Measurements from ENCODE around the gene ZCCHC2. TPM values are rescaled to one million over a fixed set of nuclear protein-coding genes. Genes with fewer than 3 reads are reported as not detected.

Gene ZCCHC2
- total and polyA plus RNA-seq, 2 of the 13 experiments (the other 11 are each of a cell fraction or from before 2014, with no cell fraction given): 62.5 to 76.1 TPM

DNA sequence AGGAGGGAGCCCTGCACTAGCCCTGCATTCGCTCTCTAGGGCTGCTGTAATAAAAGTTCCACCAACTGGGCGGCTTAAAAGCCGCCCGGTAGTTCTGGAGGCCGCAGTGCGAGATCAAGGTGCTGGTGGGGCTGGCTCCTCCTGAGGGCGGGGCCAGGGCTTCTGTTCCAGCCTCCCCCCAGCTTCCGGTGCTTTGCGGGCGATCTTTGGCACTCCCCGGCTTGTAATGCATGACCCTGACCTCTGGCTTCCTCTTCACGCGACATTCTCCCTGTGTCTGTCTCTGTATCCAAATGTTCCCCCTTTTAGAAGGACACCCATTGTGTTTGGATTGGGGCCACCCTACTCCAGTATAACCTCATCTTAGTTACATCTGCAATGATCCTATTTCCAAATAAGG is 84.5 kb downstream of the ZCCHC2 start (continued):
- TF ChIP-seq ZNF7 (CRISPR knock-in tag; IDR thresholded peaks at IDR 0.05) (0 out of 2 replicates have a peak, but pooled peaks have one; percentile 26), KDM1A (CRISPR knock-in tag; IDR thresholded peaks at IDR 0.05) (no peak), MED8 (CRISPR knock-in tag; IDR thresholded peaks at IDR 0.05; ENCODE audit: insufficient replicate concordance) (no peak), ZNF569 (CRISPR knock-in tag; IDR thresholded peaks at IDR 0.05; ENCODE audit: borderline replicate concordance) (no peak), SSRP1 (CRISPR knock-in tag; IDR thresholded peaks at IDR 0.05) (no peak), MBNL3 (CRISPR knock-in tag; conservative IDR thresholded peaks at IDR 0.05) (no peak), ZNF614 (CRISPR knock-in tag; IDR thresholded peaks at IDR 0.05; ENCODE audit: borderline replicate concordance) (no peak), SAFB2 (CRISPR knock-in tag; IDR thresholded peaks at IDR 0.05; ENCODE audit: borderline replicate concordance, low read depth) (no peak), ZKSCAN1 (IDR thresholded peaks at IDR 0.05; ENCODE audit: low read length) (no peak), YY1 (IDR thresholded peaks at IDR 0.05; ENCODE audit: insufficient read depth, insufficient replicate concordance, low read depth, low read length) (no peak), ZNF510 (CRISPR knock-in tag; IDR thresholded peaks at IDR 0.05; ENCODE audit: low read depth) (no peak), ZNF354B (CRISPR knock-in tag; IDR thresholded peaks at IDR 0.05) (no peak), YEATS2 (CRISPR knock-in tag; IDR thresholded peaks at IDR 0.05; ENCODE audit: borderline replicate concordance) (no peak), FOXC1 (CRISPR knock-in tag; IDR thresholded peaks at IDR 0.05; ENCODE audit: borderline replicate concordance) (no peak), ZNF263 (CRISPR knock-in tag; IDR thresholded peaks at IDR 0.05) (no peak)
- TF ChIP-seq, protein P1, sequence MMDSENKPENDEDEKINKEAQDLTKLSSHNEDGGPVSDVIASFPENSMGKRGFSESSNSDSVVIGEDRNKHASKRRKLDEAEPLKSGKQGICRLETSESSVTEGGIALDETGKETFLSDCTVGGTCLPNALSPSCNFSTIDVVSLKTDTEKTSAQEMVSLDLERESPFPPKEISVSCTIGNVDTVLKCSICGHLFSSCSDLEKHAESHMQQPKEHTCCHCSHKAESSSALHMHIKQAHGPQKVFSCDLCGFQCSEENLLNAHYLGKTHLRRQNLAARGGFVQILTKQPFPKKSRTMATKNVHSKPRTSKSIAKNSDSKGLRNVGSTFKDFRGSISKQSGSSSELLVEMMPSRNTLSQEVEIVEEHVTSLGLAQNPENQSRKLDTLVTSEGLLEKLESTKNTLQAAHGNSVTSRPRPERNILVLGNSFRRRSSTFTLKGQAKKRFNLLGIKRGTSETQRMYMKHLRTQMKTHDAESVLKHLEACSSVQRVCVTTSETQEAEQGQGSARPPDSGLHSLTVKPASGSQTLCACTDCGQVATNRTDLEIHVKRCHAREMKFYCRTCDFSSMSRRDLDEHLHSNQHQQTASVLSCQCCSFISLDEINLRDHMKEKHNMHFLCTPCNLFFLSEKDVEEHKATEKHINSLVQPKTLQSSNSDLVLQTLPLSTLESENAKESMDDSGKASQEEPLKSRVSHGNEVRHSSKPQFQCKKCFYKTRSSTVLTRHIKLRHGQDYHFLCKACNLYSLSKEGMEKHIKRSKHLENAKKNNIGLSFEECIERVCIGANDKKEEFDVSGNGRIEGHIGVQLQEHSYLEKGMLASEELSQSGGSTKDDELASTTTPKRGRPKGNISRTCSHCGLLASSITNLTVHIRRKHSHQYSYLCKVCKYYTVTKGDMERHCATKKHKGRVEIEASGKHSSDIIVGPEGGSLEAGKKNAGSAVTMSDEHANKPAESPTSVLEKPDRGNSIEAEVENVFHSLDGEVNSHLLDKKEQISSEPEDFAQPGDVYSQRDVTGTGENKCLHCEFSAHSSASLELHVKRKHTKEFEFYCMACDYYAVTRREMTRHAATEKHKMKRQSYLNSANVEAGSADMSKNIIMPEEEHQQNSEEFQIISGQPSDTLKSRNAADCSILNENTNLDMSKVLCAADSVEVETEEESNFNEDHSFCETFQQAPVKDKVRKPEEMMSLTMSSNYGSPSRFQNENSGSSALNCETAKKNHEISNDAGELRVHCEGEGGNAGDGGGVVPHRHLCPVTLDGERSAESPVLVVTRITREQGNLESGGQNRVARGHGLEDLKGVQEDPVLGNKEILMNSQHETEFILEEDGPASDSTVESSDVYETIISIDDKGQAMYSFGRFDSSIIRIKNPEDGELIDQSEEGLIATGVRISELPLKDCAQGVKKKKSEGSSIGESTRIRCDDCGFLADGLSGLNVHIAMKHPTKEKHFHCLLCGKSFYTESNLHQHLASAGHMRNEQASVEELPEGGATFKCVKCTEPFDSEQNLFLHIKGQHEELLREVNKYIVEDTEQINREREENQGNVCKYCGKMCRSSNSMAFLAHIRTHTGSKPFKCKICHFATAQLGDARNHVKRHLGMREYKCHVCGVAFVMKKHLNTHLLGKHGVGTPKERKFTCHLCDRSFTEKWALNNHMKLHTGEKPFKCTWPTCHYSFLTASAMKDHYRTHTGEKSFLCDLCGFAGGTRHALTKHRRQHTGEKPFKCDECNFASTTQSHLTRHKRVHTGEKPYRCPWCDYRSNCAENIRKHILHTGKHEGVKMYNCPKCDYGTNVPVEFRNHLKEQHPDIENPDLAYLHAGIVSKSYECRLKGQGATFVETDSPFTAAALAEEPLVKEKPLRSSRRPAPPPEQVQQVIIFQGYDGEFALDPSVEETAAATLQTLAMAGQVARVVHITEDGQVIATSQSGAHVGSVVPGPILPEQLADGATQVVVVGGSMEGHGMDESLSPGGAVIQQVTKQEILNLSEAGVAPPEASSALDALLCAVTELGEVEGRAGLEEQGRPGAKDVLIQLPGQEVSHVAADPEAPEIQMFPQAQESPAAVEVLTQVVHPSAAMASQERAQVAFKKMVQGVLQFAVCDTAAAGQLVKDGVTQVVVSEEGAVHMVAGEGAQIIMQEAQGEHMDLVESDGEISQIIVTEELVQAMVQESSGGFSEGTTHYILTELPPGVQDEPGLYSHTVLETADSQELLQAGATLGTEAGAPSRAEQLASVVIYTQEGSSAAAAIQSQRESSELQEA (CRISPR knock-in tag; IDR thresholded peaks at IDR 0.05; ENCODE audit: not compliant biosample characterization): no peak
- TF ChIP-seq, protein P2, sequence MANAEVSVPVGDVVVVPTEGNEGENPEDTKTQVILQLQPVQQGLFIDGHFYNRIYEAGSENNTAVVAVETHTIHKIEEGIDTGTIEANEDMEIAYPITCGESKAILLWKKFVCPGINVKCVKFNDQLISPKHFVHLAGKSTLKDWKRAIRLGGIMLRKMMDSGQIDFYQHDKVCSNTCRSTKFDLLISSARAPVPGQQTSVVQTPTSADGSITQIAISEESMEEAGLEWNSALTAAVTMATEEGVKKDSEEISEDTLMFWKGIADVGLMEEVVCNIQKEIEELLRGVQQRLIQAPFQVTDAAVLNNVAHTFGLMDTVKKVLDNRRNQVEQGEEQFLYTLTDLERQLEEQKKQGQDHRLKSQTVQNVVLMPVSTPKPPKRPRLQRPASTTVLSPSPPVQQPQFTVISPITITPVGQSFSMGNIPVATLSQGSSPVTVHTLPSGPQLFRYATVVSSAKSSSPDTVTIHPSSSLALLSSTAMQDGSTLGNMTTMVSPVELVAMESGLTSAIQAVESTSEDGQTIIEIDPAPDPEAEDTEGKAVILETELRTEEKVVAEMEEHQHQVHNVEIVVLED (CRISPR knock-in tag; IDR thresholded peaks at IDR 0.05; ENCODE audit: borderline replicate concordance): no peak
- TF ChIP-seq, protein P3, sequence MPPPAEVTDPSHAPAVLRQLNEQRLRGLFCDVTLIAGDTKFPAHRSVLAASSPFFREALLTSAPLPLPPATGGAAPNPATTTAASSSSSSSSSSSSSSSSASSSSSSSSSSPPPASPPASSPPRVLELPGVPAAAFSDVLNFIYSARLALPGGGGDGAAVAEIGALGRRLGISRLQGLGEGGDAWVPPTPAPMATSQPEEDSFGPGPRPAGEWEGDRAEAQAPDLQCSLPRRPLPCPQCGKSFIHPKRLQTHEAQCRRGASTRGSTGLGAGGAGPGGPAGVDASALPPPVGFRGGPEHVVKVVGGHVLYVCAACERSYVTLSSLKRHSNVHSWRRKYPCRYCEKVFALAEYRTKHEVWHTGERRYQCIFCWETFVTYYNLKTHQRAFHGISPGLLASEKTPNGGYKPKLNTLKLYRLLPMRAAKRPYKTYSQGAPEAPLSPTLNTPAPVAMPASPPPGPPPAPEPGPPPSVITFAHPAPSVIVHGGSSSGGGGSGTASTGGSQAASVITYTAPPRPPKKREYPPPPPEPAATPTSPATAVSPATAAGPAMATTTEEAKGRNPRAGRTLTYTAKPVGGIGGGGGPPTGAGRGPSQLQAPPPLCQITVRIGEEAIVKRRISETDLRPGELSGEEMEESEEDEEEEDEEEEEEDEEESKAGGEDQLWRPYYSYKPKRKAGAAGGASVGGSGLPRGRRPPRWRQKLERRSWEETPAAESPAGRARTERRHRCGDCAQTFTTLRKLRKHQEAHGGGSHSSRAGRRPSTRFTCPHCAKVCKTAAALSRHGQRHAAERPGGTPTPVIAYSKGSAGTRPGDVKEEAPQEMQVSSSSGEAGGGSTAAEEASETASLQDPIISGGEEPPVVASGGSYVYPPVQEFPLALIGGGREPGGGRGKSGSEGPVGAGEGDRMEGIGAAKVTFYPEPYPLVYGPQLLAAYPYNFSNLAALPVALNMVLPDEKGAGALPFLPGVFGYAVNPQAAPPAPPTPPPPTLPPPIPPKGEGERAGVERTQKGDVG (CRISPR knock-in tag; IDR thresholded peaks at IDR 0.05; ENCODE audit: borderline replicate concordance): no peak
